SKM-1 (cell line): ENCODE data around the gene KCNE5.
"Not testable (repeated sequence)": the region's sequence is repeated elsewhere in the genome, so short reads cannot be mapped to it uniquely, and the experiment has no call there.

Experiments used
- DNase-seq: peaks from one replicate; lab custom pipeline; 2025; ENCODE audit not compliant: unreplicated experiment; lab: John Stamatoyannopoulos, UW

Gene KCNE5

DNA sequence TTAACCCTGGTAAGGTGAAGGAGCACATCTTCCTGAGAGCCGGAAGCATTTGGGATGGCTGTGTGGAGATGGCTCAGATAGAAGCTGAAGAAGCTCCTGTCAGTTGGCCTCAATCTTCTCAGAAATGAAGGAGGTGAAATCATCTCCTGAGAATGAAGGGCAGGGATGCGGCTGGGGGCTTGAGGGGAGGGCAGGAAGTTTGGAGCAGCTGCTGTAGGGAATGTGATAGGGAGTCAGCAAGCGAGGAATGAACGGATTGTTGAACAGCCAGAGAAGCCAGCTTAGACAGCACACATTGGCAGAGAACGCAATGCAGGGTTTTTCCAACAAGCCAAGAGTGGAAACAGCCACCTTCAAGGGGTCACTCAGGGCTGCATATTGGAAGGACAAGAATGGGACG, 10.0 kb downstream of the KCNE5 start:
- DNase-seq, result no peak

DNA sequence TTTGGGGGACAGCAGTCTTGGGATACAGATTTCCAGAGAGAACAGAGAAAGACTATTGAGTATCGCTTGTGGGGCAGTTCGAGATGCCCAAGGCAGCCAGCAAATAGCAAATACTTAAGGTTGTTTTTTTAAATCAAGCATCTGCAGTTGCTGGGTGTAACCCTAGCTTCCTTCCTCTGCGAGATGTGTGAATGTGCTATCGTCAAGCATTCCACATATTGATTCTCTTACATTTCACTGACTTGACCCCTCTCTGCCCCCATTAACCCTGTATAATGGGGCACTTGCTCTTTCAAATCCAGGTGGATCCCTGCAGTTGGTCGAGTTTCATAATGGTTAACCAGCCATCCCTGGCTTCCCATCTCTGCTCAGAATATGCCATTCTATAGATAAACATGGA, 23.5 kb downstream of the KCNE5 start:
- DNase-seq, result no peak

DNA sequence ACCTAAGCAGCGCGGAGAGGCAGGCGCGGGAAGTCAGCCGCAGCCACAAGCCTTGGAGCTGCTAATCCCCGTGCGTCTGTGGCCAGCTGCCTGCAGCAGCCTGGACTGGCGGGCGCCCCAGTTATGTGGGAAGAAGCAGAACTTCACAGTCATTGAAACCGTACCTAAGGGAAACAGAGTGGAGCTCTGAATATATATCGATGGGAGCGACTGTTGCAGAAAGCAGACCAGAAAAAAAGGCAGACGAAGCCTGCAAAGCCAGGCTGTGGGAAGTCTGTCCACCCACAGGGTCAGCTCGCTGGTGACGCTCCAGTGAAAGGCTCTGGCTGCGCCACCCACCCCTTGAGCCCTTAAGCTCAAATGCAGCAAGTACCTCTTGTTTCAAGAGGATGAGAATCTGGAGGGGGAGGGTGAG, 24.7 kb downstream of the KCNE5 start:
- DNase-seq, result no peak

DNA sequence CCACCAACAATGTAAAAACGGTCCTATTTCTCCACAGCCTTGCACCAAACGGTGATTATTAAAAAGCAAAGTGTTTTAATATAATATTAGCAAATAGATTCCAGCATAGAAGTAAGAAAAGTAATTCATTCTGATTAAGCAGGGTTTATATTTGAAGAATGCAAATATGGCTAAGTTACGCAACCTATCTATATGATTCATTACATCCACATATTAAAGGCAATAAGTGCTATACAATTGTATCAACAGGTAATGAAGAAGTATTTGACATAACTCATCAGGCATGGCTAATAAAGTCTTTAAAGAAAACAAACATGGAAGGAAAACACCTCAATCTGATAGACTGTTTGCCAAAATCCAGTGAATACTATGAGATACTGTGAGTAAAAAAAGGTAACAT, 29.0 kb downstream of the KCNE5 start:
- DNase-seq, result no peak

DNA sequence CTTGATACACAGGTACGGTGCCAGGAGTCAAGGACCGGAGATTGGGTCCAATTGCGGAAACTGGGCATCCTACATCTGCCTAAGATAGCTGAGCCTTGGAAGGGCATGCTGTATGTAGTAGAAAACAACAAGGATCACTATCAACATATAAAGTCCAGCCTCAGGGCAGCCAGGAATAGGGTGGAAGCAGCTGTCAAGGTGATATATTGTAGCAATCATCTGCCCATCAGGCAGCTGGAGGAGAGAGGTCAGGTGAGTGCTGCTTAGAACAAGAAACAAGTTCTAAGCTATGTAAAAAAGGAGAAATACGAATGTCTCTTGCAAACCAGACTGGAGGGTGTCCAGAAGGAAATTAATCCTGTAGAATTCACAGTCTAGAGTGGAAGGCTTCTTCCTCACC, 34.8 kb downstream of the KCNE5 start:
- DNase-seq, result no peak

DNA sequence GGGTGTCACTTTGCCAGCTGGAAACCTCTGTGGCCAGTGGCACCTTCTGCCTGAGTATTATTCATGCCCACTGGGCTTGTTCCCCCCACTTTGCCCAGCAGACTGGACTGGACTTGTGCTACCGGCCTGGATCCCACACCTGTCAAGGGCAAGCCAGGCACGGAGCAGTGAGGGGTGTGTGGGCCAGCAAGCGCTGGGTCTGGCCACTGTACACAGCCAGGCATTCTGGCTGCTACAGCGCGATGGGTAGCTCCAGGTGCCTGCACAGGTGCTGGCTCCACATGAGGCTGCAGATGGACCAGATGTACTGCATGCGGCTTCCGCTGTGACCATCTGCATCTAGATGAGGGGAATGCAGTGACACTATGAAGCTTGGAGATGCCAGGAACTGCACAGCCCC, 39.5 kb downstream of the KCNE5 start:
- DNase-seq, result no peak

DNA sequence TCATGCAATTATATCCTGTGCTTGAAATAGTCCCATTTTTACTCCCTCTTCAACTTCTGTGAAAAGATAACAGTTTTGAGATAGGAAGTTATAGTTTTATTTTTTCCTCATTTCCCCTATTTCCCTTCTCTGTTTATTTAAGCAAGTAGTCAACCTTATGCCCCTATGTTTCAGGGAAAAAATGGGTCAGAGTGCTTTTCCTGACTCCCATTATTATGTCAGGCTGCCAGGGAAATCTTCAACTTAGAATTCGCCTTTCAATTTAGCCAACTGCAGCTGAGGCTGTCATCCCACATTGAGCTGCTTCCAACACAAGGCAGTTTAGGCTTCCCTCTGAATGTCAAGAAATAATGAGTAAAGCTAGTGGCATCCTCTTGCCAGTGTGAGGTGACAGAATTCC, 46.1 kb downstream of the KCNE5 start:
- DNase-seq, result no peak

DNA sequence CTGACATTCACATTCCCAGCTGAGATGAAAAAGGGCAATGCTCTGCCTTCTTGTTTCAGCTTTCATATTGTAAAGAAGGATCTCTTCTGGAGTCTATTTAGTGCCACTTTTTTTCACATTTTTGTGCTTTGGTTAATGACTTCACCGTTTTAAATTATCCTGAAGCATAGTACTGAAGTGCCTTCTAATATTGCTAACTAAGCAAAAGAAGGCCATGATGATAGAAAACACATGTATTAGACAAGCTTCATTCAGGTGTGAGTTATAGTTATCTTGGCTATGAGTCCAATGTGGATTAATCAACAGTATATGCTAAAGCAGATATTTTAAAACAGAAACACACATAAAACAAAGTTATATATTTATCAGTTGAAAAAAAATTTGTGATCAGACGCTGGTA, 47.9 kb downstream of the KCNE5 start:
- no peak for DNase-seq

DNA sequence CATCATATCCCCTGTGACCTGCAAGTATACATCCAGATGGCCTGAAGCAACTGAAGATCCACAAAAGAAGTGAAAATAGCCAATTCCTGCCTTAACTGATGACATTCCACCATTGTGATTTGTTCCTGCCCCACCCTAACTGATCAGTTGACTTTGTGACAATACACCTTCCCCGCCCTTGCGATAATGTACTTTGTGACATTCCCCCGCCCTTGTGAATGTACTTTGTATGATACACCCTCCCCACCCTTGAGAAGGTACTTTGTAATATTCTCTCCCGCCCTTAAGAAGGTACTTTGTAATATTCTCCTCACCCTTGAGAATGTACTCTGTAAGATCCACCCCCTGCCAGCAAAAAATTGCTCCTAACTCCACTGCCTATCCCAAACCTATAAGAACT, 48.9 kb downstream of the KCNE5 start:
- DNase-seq, result not testable (repeated sequence)
